Fibroblast of skin of right quadriceps (primary cell): ENCODE data around the gene IZUMO1.
"Not testable (repeated sequence)": the region's sequence is repeated elsewhere in the genome, so short reads cannot be mapped to it uniquely, and the experiment has no call there.

ENCODE experiments used
- DNase-seq: peaks from one replicate; pipeline ENCODE4 v3.0.0-alpha.2; 2013

IZUMO1 gene

GRCh38 chr19:48735031-48735615 is 11.6 kb downstream of the IZUMO1 start:
- peak; percentile 23 for DNase-seq

DNA sequence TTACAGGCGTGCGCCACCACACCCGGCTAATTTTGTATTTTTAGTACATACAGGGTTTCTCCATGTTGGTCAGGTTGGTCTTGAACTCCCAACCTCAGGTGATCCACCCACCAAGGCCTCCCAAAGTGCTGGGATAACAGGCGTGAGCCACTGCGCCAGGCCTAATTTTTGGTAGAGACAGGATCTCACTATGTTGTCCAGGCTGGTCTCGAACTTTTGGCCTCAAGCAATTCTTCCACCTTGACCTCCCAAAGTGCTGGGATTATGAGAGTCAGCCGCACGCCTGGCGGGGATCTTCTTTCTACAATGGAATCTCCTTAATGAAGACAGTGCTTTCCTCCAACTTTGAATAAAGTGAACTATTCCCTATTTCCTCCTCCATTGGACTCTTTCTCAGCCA is 12.1 kb downstream of the IZUMO1 start:
- no peak for DNase-seq

GRCh38 chr19:48731452-48731851 is 15.3 kb downstream of the IZUMO1 start:
- no peak for DNase-seq

- DNase-seq = no peak
Measured at GRCh38 chr19:48728911-48729664, 17.6 kb downstream of the IZUMO1 start.

- DNase-seq = no peak
Measured at GRCh38 chr19:48726556-48726955, 20.2 kb downstream of the IZUMO1 start.

DNA sequence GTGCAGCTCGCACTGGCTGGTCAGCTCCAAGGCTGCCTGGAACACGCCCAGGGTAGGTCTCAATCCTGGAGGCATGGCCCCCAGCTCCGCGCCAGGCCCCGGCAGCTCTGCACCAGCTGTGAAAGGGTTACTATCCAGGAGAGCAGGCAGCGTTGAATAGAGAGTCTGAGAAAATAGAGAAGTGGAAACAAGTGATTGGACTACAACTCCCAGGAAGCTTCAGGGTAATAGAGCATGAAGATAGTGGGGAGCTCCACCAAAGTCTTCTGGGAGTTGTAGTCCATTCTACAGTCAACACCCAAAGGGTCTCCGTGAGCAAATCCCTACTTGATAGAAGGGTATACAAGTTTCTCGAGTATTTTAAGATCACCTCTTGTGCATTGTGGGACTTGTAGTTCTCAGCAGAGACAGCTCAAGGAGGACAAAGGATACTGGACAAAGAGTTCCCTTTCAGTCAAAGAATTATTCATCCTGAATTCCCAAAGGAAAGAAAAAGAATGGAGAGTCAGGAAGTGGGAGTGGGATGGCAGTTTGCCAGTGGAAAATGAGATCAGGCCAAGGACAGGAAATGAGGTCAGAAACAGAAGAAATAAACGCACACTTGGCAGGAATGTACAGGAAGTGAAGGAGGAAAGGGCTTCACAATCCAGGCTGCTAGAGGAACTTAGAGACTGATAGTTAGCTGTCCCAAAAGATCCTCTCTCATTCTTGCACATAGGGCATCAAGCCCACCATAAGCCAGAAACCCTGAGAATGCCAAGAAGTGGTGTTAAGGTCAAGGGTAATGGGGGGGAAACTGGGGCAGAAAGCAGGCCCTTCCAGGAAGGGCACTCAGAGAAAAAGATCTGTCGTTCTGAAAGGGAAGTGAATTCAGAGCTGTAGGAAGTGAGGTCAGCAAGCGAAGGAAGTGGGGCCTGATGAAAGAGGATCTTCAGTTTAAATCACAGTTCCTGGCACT is 21.6 kb downstream of the IZUMO1 start:
- peak; percentile 96 for DNase-seq

DNA sequence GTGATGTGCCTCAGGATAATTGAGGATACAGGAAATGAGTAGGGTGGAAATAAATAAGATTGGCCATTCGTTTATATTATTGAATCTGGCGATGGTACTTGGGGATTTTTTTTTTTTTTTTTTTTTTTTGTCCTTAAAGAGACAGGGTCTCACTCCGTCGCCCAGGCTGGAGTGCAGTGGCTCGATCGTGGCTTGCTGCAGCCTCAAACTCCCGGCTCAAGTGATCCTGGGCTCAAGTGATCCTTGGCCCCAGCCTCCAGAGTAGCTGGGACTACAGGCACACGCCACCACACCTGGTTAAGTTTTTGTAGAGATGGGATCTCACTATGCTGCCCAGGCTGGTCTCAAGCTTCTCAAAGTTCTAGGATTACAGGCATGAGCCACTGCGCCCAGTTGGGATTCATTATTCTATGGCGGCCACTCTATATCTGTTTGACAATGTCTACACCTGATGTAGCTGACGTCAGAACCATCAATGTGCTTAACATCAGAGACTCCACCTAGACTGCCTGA is 24.5 kb downstream of the IZUMO1 start:
- no peak for DNase-seq

GRCh38 chr19:48720613-48721296 is 26.0 kb downstream of the IZUMO1 start:
- DNase-seq = peak; percentile 99

DNA sequence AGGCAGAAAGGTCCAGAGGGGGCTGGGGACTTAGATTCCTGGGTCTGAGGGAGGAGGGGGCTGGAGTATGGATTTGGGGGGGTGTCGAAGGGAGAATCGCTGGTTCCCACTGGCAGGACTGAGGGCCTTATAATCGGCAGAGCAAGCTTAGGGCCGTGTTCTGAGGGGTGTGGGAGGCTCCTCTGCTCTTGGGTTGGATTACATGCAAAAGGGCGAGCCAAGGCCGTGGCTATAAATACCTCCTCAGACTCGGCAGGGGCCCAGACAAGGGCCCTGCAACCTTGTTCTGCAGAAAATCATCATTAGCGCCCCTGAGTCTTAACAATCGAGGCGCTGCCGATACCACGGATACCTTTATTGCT is 26.5 kb downstream of the IZUMO1 start:
- DNase-seq = peak; percentile 17

- no peak for DNase-seq
Measured at GRCh38 chr19:48719263-48720171, 27.2 kb downstream of the IZUMO1 start, which contains the start of gene MAMSTR. Gene MAMSTR, minus strand, starts transcription at chr19:48719725. Its CDS starts 694 bp downstream, at chr19:48719031.

DNA sequence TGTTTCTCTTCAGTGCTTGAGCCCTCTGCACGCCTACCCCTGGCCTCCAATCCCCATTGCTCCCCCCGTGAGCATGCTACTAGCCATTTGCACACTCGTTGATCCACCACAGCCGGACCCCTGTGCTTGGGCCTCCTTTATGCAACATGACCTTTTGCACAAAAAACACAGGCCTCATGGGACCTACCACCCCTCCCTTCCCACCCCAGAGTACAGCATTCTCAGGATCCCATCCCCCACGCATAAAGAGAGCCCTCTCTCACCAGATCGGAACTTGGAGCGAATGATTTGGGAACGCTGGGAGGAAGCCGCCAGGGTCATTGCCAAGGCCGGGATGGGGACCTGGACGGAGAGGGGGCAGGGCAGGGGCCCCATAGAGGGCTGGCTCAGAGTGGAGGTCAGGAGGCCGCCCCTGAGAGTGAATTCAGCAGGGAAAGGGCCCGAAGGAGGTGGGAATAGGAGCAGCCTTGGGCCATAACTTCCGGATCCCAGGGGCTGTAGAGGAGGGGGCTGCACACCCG is 27.9 kb downstream of the IZUMO1 start:
- DNase-seq = no peak

- not testable (repeated sequence) for DNase-seq
Measured at GRCh38 chr19:48718106-48718505, 28.6 kb downstream of the IZUMO1 start.

DNA sequence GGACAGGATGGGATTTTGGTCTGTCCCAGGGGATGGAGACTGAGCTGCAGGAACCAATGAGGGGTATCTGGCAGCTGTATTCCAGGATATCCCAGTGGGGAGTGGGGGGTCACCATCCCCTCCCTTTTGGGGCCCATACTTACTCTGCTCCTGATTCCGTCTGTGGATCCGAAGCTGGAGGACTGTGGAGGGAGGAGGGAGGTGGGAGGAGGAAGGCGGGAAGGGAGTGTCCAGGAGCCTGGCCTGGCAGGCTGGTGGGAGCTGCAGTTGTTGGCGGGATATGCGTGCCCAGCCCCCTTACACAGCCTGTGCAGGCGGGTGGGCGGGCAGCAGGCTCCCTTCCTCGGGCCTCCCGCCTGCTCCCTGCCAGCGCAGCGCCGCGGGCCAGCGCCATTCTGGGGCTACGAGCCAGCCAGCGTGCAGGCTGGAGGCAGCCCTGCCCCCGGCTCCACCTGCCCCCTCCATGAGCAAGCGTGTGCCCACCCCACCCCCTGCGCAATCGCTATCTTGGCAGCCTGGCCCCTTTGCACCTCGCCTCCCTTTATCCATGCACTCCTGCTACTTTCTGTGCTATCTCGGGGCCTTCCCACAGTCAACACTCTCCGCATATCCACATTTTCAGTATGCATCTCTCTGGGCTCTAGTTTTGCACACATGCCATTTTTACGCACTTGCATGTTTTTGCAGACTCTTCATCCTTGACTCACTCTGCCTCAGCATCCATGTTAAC is 30.0 kb downstream of the IZUMO1 start:
- peak; percentile 73 for DNase-seq

- peak; percentile 34 for DNase-seq
Measured at GRCh38 chr19:48715681-48716171, 31.0 kb downstream of the IZUMO1 start.

DNA sequence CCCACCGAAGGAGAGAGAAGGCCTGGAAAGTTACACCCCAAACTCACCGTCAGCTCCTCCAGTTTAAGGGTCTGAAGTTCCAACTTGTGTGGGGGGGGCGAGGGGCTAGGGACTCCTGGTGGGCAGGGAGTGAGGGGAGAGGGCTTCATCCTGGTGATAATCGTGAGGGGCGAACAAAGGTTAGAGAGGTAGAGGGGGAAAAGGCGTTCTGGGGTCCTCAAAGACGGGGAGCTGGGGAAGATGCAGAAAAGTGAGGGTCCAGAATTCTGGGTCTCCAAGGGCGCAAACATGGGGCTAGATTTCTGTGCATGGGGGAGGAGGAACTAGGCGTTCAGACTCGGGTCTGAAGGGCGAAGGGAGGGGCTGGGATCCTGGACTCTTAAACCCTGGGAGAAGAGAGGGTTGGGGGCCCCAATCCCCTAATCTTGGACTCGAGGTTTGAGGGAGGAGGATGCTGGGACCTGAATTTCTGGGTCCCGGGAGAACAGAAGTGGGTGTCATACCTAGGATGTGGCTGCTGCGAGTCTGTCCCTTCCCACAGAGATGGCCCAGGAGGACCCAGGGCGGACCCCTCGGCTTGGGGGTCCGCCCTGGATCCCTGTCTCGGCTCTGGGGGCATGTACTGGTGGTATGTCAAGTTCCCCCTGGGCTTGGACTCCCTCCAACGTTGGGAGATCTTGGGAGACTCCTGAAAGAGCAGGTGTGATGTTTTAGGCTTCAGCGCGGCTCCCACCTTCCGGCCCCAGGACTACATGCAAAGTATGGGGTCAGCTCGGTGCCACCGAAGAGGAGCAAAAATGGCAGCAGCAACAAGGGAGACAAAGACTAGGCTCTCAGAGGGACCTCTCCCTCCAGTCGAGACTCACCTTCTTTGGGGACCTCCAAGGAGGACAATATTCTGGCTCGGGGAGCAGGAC is 31.7 kb downstream of the IZUMO1 start:
- DNase-seq = no peak

DNA sequence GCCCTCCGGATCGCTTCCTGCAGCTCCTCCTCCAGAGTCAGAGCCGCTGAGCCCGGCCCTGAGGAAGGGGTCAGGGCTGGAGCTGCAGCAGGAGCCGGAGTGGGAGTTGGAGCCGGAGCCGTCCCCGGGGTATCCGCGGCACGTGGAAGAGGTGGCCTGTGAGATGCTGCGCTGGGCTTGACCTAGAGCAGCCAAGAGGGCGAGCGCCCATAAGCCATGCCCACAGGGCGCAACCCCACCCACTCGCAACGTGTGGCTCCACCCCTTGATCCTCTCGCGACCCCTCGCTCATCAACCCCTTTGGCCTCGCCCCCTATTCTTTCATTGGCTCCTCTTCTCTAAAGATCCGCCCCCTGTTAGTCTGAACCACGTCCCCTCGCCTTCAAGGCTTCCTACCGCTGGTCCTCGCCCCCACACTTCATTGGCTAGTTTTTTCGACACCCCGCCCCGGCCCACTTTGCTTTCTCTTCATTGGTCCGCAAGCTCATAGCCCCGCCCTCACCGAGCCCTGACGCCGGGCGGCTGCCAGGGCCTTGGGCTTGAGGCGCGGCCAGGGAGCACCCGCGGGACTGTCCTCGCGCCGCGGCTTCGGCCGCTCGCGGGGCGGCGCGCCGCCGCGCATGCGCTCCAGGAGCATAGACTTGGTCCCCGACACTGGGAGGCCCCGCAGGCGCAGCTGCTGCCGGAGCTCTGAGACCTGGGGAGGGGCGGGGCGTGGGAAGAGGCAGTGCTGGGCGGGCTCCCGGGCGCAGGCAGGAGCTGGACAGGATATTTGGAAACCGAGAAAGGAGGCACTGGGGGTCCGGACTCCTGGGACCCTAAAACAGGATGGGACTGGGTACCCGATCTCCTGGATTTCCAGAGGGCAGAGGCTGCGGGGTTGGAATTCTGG is 32.6 kb downstream of the IZUMO1 start:
- peak; percentile 100 for DNase-seq

DNA sequence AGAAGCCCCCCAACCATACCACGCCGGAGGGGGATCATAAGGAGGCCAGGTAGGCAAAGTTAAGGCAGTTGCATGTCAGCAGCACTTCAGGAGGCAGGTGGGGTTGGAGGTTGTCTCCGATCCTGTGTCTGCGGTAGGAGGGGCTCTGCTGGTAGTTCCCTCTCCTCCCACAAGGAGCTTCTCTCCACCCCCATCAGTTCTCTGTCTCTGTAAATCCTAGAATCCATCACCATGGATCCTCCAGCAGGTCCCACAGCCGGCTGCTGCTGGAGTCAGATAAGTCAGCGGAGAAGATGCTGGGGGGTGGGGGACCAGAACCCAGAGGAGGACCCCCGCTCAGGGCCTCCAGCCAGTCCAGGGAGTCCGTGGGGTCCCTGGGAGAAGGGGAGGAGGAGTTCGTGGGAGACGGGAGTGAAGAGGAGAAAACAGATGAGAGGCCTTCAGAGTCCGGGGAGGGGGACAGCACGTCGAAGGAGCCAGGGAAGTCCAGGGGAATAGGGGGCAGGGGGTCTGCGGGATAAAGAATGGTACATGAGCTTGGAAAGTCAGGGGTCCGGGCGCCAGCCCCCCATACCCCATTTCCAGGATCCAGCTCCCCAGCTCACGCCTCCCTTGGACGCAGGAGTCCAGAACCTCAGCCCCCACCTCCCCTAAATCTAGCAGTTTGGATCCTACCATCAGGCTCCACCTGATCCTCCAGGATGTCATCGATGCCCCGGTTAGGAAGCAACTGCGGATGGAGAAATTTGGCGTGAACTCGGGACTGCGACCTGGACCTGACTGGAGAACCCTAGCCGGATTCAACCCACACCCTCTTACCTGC is 33.5 kb downstream of the IZUMO1 start:
- DNase-seq = peak; percentile 19
